ENCODE data around the gene IL16. TPM values are rescaled to one million over a fixed set of nuclear protein-coding genes. Genes with fewer than 3 reads are reported as not detected.

Gene IL16
- total RNA-seq, 6 experiments from 2014 or later: 2.0 to 6.8 (median 3.2) TPM

DNA sequence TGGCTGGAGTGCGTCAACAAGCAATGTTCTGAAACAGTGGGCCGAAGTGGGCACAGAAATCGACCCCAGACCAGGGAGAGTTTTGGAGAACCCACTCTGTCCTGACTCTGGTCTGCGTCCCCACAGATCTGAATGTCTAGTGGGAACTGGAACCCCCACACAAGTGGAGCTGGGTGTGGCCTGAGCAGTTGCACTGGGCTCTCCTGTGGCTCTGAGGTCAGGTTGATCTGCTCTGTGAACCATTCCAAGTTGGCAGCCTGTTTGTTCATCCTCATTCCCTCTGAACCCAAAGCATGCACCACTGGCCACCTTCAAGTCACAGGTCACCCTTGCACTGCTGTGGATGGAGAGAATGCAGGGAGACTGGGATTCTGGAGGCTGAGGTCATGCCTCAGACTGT lies 66.8 kb downstream of the IL16 start:
- 73% methylated on average over 3 of the region's 4 CpGs for WGBS (ENCODE audit: insufficient coverage, low coverage, low lambda C conversion rate, missing lambda C conversion rate)
- Histone ChIP-seq H3K4me3 (no peak overlapping the region), H3K4me1 (peaks cover 0 to 11% (median 3%) of the 10 kb centered on the region in 4 donors), H3K36me3 (no peaks in the 10 kb centered on the region), H3K9me3 (no peaks in the 10 kb centered on the region), H3K27me3 (no peaks in the 10 kb centered on the region), H3K27ac (no peak overlapping the region)
- TF ChIP-seq POLR2A (IDR thresholded peaks at IDR 0.05) (no peak), CTCF (IDR thresholded peaks at IDR 0.05) (no peak)
- ATAC-seq (no peak), DNase-seq (no peak)
- intact Hi-C loops (cut with DNase I): loop anchor here in 1 of 2 donors (10.0 kb wide), 2 partner anchors 159 to 269 kb away; no protein-coding TSS in a partner anchor

DNA sequence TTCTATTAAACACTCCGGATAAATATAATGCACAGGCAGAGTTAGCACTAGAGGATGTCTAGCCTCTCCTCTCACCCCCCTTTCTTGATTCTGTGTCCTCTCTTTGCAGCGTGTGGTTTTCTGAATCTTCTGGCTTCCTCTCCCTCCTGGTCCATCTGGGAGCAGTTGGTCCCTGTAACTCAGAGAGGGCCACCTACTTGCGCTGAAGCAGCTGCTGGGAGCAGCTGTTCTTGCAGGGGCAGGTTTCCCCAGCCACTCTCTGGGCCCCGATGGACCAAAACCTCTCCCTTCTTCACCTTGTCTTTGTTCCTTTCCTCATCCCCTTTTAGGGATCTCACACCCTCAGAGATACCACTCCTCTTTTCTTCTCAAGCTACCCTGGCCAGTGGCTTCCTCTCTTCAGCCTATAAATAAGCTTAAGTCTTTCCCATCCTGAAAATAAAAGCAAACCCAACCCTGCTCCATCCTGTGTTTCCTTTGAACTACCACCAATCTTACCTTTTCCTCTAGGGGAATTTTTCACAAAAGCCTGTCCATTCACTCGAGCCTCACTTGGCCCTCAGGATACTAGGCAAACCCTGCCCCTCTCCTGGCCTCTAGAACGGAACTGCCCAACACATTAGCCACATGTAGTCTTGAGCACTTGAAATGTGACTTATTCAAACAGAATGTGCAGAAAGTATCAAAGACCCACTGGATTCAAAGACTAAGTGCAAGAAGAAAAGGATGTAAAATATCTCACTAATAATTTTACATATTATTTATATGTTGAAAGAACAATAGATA lies 67.6 kb downstream of the IL16 start:
- WGBS (ENCODE audit: insufficient coverage, low coverage, low lambda C conversion rate, missing lambda C conversion rate): 72% methylated on average over 6 of the region's 6 CpGs
- H3K27me3 ChIP-seq: no peaks in the 10 kb centered on the region
- no peak for DNase-seq
- H3K9me3 ChIP-seq: no peaks in the 10 kb centered on the region
- no peak for TF ChIP-seq CTCF (IDR thresholded peaks at IDR 0.05)
- TF ChIP-seq POLR2A (IDR thresholded peaks at IDR 0.05): no peak
- H3K4me3 ChIP-seq: no peak overlapping the region
- peaks cover 0 to 11% (median 3%) of the 10 kb centered on the region in 4 donors for H3K4me1 ChIP-seq
- no peaks in the 10 kb centered on the region for H3K36me3 ChIP-seq
- H3K27ac ChIP-seq: no peak overlapping the region
- ATAC-seq: no peak
- intact Hi-C loops (cut with DNase I): loop anchor here in 1 of 2 donors (10.0 kb wide), 2 partner anchors 159 to 269 kb away; no protein-coding TSS in a partner anchor

DNA sequence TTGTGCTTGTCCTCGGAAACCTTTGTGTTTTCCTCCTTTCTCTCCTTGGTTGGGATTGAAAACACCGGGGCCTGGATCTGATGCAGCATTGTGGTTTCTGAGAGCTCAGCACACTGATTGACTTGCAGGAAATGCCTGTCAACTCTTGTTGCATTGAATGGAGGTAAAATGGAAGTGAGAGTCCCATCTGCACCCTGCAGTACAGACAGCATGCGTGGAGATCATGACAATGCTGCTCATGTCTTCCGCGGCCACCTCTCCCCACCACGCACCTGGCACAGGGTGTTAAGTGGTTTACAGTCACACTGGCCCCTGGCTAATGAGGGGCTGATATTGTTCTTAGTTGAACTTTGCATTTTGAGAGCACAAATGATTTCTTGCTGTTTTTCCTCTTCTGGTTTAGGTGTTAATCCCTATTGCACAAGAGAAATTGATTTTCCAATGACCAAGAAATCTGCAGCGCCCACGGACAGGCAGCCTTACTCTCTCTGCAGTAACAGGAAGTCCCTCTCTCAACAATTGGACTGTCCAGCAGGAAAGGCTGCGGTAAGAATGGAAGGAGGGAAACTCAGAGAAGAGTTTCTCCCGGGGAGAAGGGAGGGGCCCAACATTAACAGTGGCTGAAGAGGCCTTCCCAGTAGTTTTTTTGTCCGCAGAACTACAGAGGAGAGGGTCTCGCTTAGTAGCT lies 68.7 kb downstream of the IL16 start:
- H3K27ac ChIP-seq: no peak overlapping the region
- 26% methylated on average over 11 of the region's 12 CpGs for WGBS (ENCODE audit: insufficient coverage, low coverage, low lambda C conversion rate, missing lambda C conversion rate)
- intact Hi-C loops (cut with DNase I): loop anchor here (5.0 to 10.0 kb wide), 3 partner anchors 153 to 271 kb away; no protein-coding TSS in a partner anchor

More for the DNA sequence above, 68.7 kb downstream of the IL16 start:
- ATAC-seq: peak; percentile 50 to 72 (median 60)
- Histone ChIP-seq H3K27me3 (no peaks in the 10 kb centered on the region), H3K9me3 (no peaks in the 10 kb centered on the region), H3K4me1 (peaks cover 0 to 11% (median 3%) of the 10 kb centered on the region in 4 donors), H3K4me3 (peak overlapping the region in 2 of 3 donors; percentile 17 to 37), H3K36me3 (no peaks in the 10 kb centered on the region)
- no peak for DNase-seq
- TF ChIP-seq POLR2A (IDR thresholded peaks at IDR 0.05) (no peak), CTCF (IDR thresholded peaks at IDR 0.05) (no peak)
